Stimulated activated CD4-positive, alpha-beta T cell treated with anti-CD3 and anti-CD28 coated beads, Interleukin-1b, Interleukin-23, amount 100 ng/mL, for 1 hour (primary cell): ENCODE measurements around the gene PDHX.

ENCODE experiments used
- DNase-seq, 2 donors: peaks; one replicate each; pipeline ENCODE4 v3.0.0-alpha.2; 2020; ENCODE audit warnings: low read depth in 2 of 2

PDHX gene

GRCh38 chr11:34988294-34989255 is 72.2 kb downstream of the PDHX start:
- DNase-seq, result no peak

- no peak for DNase-seq
Observed at GRCh38 chr11:34990916-34991315, 74.5 kb downstream of the PDHX start.

- no peak for DNase-seq
Observed at GRCh38 chr11:34994854-34995253, 78.4 kb downstream of the PDHX start.

DNA sequence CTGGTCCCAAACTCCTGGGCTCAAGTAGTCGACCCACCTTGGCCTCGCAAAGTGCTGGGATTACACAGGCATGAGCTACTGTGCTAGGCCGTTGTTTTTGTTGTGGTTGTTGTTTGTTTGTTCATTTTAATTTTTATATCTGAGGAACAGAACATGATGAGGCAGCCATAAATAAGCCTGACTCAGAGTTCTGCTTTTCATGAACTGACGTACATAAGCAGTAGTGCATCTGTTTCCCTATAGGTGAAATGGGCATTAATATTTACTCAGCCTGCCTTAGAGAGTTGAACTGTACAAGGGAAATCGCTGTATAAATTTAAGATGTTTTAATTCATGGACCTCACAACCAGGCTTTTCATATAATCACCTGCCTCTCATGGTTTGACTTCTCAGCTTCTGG is 80.5 kb downstream of the PDHX start:
- no peak for DNase-seq

DNA sequence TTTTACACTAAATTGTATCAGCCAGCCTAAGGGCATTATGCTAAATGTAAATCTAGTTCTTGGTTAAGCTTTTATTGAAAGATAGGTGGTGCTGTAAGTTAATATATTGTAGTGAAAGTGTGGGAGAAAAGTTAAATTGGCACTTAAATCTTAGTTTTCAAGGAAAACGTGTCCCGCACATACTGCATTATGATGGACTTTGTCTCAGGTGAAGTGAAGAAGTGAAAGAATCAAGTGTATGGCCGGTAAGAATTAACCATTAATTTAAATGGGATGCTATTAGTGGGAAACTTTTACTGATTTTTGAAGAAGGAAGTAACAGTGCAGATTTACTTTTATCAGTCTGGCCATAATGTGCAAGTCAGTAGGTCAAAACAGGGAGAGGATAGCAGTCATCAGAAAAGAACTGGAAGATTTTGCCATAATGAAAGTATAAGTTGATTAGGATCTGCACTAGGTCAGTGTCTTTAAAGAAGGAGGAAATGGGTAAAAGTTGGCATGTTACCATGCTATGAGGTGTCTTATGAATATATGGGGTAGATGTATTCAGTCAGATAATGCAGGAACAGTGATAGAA is 81.6 kb downstream of the PDHX start:
- DNase-seq, result no peak

DNA sequence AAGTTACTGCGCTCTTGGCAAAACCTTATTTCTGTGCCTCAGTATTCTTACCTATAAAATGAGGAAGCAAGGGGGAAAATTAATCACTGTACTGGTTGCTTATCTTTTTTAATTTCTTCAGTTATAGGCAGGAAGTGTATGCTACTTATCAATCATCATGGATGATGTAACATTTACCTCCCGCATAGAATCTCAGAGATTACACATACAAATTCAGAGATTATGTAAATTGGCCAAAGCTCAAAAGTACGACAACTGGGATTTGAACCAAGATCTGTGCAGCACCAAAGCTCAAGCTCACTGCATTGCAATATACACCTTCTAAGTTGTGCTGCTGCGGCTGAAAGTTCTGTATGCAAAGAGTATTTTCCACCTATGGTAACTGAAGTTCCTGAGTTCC is 83.0 kb downstream of the PDHX start:
- DNase-seq, result no peak

DNA sequence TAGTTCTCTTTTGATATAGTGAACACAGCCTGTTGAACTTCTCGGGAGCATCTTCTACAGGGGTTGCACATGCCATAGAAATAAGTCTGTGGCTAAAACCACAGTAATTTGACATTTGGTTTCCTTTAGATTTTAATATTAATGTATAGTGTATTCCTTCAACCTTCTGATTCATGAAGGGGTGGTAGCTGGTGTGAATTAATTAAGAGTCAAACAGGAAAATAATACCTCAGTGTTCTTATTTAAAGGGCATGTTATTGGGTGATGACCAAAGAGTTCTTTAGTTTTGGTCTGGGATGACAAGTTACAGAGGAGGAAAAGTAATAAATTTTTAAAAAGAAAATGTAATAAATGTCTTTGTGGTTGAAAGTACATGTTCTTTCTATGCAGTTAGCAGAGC is 86.8 kb downstream of the PDHX start:
- no peak for DNase-seq

DNA sequence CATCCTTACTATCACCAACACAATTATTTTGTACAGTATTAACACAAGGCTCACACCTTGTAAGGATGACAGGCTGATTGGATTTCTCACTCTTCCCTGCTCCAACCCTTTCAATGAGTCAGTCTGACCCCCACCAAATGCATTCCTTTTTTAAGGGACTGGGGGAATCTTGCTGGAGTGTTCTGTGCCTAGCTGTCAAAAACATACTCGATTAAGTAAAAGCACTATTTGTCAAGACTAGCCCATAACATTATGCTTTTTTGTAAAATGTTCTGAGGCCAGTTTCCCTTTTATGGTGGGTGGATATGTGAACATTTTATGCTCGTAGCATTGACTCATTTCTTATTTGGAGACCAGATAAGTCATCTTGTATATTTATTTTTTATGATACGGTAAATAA is 87.2 kb downstream of the PDHX start:
- DNase-seq, result no peak

DNA sequence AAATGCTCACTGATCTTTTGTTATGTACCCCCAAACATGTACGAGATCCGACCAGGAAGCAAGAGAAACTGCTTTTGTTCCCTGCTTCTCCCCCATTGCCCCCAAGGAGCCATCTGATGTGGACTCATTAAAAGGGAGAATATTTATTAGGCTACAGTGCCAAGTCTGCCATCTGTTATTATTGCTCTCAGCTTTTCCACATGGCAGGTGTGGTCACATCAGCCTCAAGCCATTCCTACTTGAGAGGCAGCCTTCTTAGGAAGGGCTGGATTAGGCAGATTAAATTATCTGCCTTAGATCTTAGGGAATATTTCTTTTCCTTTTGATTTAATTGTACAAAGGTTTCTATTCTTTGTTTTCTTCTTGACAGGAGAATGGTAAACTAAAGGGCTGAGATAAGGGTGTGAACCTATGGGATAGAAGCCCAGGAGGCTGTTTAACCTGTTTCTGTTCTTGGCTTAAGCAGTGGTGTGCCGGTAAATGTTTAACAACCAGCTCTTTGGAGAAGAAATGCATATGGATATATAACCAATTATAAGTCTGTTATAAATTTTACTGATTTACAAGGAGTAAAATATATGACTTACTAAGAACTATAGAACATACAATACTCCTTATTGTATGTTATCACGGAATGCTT is 88.8 kb downstream of the PDHX start:
- no peak for DNase-seq

DNA sequence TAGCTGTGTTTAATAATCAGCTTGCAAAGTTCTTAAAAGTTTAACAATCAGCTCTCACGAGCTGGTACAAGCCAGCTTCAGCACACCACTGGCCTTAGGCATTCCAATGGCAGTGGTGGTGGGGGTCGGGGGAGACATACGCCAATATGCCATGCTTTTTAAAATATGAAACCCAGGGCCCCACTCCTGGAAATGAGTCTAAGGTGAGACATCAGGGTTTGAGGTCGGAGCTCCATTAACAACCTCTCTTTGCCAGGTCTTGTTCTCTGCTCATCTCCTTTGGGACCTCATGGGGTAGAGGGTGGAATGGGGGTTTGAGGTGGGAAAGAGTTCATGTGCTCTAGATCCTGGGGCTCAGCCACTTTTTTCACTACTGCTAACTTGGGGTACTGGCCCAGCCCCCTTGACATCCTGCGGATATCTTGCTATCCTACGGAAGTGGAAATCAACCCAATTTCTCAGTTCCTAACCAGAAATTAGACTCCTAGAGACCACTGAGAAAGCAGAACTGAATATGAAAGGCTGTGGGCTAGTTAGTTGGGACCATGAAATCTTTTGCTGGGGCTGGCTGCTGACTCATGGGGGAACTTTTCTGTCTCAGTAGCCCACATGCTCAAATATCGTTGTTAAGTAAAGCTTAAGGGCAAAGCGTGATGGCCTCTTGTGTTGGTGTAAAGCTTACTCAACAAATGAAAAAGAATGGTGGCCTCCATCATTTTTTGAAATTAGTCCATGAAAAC is 90.1 kb downstream of the PDHX start:
- no peak for DNase-seq

- DNase-seq, result no peak
Observed at GRCh38 chr11:35007277-35007676, 90.9 kb downstream of the PDHX start.

DNA sequence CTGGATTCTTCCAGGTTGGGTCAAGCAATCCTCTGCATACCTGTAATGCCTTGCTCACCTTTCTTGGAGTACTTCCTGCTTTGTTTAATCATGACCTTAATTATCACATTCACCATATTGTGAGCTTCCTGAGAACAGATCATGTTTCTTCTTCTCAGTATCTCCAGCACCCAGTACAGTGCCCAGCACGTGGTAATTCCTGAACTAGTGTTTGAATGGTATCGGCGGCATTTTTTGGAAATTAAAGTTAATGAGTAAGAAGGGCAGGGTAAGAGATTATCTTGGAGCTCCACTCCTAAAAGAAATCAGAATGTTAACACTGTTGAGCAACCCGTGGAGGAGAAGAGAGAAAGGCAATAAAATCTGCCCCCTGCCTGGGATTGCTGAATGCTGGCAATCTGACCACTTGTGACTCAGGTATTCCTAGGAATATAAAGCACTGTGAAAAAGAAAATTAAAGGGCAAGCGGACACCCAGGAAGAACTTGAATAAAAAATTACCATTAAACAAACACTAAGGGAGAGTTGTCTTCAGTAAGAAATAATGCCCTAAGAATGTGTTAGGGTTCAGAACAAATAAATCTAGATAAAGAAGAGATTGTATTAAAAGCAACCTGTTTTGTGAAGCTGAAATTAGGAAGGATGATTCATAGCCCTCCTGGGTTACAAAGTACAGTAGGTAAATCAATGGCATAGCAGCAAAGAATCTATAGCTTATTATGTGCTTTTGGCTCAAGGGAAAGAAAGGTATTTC is 92.9 kb downstream of the PDHX start:
- DNase-seq, result no peak

DNA sequence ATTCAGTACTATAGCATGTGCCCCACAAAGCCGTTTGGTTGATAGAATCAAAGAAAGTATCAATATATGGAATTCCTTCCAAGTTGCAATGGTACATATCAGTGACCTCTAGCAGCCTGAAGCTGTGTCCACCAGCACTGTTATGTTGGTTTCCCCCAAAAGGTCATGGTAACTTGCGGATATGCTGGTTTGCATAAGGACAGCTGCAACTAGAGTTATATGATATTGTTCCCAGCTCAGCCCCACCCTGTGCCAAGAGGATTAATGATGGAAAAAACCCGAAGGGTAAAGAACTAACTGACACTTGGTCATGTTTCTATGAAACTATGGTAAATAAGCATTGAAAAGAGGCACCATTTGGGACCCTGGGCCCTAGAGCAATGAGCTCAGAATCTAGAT is 93.5 kb downstream of the PDHX start:
- DNase-seq, result no peak

DNA sequence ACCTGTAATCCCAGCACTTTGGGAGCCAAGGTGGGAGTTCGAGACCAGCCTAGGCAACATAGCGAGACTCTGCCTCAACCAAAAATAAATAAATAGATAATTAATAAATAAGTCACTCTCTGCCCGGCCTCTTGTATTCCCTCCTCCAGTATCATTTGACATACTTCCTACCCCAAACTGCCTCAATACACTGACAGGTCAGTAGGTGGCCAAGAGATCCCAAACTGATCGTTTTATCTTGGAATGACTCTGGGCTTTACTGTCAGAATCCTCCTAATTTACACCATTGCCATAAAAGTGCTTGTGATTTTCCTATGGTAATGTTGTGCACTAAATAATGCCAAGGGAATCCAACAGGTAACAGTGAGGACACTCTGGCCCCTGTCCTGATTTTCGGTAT is 94.2 kb downstream of the PDHX start:
- no peak for DNase-seq

- DNase-seq, result no peak
Observed at GRCh38 chr11:35011389-35011788, 95.0 kb downstream of the PDHX start.

GRCh38 chr11:35011944-35012343 is 95.5 kb downstream of the PDHX start:
- DNase-seq, result no peak

DNA sequence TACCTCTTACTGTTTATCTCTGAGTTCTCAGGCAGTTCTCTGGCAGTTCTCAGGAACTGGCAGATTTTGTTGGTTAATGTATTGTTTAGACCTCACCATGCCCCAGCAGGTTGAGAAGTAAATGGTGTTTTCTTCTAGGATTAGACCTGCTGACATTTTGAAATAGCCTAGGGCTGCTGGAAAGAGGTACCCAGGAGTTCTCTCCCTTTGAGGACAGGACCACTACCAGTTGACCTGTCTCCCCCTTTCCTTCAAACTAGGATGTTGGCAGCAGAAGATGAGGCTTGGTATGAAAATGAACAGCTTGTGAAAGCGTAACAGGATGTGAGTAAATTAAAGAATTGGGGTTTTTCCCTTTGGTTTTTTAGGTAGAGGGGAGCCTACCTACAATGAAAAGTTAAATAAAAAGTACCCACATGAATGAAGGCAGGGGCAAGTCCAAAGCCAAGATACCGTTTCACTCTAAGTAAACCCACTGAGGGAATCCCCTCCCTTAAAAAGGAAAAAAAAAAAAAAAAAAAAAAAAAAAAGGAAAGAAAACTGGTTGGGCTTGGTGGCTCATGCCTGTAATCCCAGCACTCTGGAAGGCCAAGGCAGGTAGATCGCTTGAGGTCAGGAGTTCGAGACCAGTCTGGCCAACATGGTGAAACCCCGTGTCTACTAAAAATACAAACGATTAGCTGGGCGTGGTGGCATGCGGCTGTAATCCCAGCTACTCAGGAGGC is 96.2 kb downstream of the PDHX start:
- DNase-seq, result no peak

DNA sequence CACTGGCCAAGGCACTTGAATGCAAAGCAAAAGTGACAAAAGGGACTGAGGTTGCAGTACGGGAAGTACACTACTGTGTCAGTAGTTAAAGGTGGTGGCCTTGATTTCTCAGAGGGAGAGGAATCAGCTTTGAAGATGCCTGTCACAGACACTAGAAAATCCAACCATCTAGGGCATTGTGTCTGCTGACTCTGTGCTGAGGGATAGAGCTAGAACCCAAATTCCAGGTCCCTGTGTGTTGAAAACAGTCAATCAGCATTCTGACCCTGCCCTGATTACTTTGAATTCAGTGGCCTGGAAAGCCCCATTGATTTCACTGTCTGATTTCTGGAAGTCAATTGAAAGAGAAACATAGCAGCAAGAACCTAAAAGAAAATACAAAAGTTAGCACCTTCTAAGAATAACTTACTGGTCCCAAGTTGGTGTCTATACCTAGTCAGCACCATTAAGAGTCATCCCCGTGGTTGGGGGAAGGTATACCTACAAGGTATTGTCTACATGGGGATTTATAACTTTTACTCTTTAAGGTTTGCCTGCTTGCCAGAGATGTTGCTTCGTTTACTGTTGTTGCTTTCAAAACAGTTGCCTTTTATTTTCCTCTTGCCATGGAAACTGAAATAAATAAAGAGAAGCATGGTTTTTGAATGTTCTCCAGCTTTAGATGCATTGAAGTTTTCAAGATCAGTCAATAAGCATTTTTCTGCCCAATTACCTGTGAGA is 97.3 kb downstream of the PDHX start:
- no peak for DNase-seq

GRCh38 chr11:35014346-35014745 is 97.9 kb downstream of the PDHX start:
- DNase-seq, result no peak
